GM23338 (cell line): ENCODE data around the gene TMEM271.

Experiments
- CREB1 ChIP-seq: fragments of 250-450 bp; sonication (Bioruptor Pico); IDR thresholded peaks from 2 replicates; pipeline ENCODE4 v1.5.0; 2020; ENCODE audit warnings: low read depth, mild to moderate bottlenecking, moderate library complexity
- CTCF ChIP-seq, 2 experiments: fragments of 200-600 bp in 1 of 2; sonication (generic) in 1 of 2; conservative IDR thresholded peaks; 2 replicates each; pipeline versions ENCODE4 v1.5.1 to v1.6.1; 2016 to 2017; ENCODE audit warnings: antibody characterized with exemption in 2 of 2, low read depth in 2 of 2, mild to moderate bottlenecking in 2 of 2, moderate library complexity in 1 of 2
- EZH2 ChIP-seq: fragments of 200-600 bp; sonication (generic); IDR thresholded peaks from one replicate; pipeline ENCODE4 v1.8.0; 2017; ENCODE audit warnings: antibody characterized with exemption, mild to moderate bottlenecking, low read depth; ENCODE audit not compliant: unreplicated experiment
- EZH2phosphoT487 ChIP-seq: fragments of 200-600 bp; sonication (generic); IDR thresholded peaks from one replicate; pipeline ENCODE4 v1.8.1; 2018; ENCODE audit warnings: antibody characterized with exemption; ENCODE audit not compliant: unreplicated experiment
- JUNB ChIP-seq: IDR thresholded peaks from one replicate; pipeline ENCODE4 v1.6.1; 2016; ENCODE audit warnings: antibody characterized with exemption; ENCODE audit not compliant: unreplicated experiment
- NANOG ChIP-seq: IDR thresholded peaks from 2 replicates; pipeline ENCODE4 v1.6.1; 2016; ENCODE audit warnings: antibody characterized with exemption, borderline replicate concordance
- POLR2AphosphoS5 ChIP-seq: IDR thresholded peaks from 2 replicates; pipeline ENCODE4 v1.6.1; 2016; ENCODE audit warnings: antibody characterized with exemption, low read depth
- STAT1 ChIP-seq: IDR thresholded peaks from one replicate; pipeline ENCODE4 v1.6.1; 2016; ENCODE audit warnings: antibody characterized with exemption; ENCODE audit not compliant: unreplicated experiment
- ZNF331 ChIP-seq: fragments of 250-450 bp; sonication (Bioruptor Pico); IDR thresholded peaks from 2 replicates; pipeline ENCODE4 v1.5.0; 2020; ENCODE audit warnings: low read depth, mild to moderate bottlenecking, moderate library complexity
- TF ChIP-seq, protein P1 (sequence below): IDR thresholded peaks from one replicate; pipeline ENCODE4 v1.6.1; 2018; ENCODE audit warnings: antibody characterized with exemption; ENCODE audit not compliant: unreplicated experiment

DNA sequence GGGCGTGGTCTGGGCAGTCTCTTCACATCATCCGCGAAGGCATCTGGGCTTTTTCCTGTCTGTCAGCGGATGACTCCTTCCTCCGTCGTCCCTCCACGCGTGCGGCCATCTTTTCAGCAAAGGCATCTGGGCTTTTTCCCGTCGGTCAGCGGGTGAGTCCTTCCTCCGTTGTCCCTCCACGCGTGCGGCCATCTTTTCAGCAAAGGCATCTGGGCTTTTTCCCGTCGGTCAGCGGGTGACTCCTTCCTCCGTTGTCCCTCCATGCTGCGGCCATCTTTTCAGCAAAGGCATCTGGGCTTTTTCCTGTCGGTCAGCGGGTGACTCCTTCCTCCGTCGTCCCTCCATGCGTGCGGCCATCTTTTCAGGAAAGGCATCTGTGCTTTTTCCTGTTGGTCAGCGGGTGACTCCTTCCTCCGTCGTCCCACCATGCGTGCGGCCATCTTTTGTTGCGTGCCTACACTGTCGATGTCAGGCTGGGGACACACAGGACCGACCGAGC lies 12.3 kb upstream of the TMEM271 start:
- no peak for TF ChIP-seq STAT1
- no peak for TF ChIP-seq CTCF (conservative IDR thresholded peaks at IDR 0.05; ENCODE audit: low read depth in 2 of 2)
- no peak for TF ChIP-seq EZH2
- TF ChIP-seq POLR2AphosphoS5: no peak
- TF ChIP-seq JUNB: no peak
- TF ChIP-seq CREB1 (CRISPR knock-in tag): no peak
- TF ChIP-seq EZH2phosphoT487: no peak
- no peak for TF ChIP-seq NANOG
- TF ChIP-seq ZNF331 (CRISPR knock-in tag): no peak
- TF ChIP-seq, protein P1, sequence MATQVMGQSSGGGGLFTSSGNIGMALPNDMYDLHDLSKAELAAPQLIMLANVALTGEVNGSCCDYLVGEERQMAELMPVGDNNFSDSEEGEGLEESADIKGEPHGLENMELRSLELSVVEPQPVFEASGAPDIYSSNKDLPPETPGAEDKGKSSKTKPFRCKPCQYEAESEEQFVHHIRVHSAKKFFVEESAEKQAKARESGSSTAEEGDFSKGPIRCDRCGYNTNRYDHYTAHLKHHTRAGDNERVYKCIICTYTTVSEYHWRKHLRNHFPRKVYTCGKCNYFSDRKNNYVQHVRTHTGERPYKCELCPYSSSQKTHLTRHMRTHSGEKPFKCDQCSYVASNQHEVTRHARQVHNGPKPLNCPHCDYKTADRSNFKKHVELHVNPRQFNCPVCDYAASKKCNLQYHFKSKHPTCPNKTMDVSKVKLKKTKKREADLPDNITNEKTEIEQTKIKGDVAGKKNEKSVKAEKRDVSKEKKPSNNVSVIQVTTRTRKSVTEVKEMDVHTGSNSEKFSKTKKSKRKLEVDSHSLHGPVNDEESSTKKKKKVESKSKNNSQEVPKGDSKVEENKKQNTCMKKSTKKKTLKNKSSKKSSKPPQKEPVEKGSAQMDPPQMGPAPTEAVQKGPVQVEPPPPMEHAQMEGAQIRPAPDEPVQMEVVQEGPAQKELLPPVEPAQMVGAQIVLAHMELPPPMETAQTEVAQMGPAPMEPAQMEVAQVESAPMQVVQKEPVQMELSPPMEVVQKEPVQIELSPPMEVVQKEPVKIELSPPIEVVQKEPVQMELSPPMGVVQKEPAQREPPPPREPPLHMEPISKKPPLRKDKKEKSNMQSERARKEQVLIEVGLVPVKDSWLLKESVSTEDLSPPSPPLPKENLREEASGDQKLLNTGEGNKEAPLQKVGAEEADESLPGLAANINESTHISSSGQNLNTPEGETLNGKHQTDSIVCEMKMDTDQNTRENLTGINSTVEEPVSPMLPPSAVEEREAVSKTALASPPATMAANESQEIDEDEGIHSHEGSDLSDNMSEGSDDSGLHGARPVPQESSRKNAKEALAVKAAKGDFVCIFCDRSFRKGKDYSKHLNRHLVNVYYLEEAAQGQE: no peak
